HCT116 (cell line): Measurements from ENCODE around the gene SMIM14. TPM values are rescaled to one million over a fixed set of nuclear protein-coding genes. Genes with fewer than 3 reads are reported as not detected.
"Not testable (repeated sequence)": the region's sequence is repeated elsewhere in the genome, so short reads cannot be mapped to it uniquely, and the experiment has no call there.

ENCODE experiments used
- ATAC-seq: fragments of 200-7000 bp; cut with Tn5 transposase; 2 replicates; pipeline ENCODE4 v1.9.1; 2020; ENCODE audit warnings: mild to moderate bottlenecking, moderate library complexity
- BruUV-seq: library from RNA; stranded (reverse); fragments of 400-500 nt; replicated peaks from 2 replicates; lab custom pipeline; 2021; lab: Mats Ljungman, UMichigan
- CTCF ChIA-PET: fragments of 300-600 bp; sonication (Branson Sonifier 250); formaldehyde crosslinking; loops from one replicate; lab custom pipeline; 2021; ENCODE audit warnings: antibody characterized with exemption; lab: Charles Lee
- POLR2A ChIA-PET: fragments of 300-600, 350-600 bp; sonication (Branson Sonifier 250); formaldehyde crosslinking; loops from one replicate; lab custom pipeline; 2021; ENCODE audit warnings: antibody characterized with exemption; lab: Charles Lee
- RAD21 ChIA-PET, 2 experiments: fragments of 300-600 bp; sonication (Branson Sonifier 250); formaldehyde crosslinking; loops; one replicate each; lab custom pipeline; 2023; ENCODE audit warnings: low total read pairs in 2 of 2; ENCODE audit not compliant: uncharacterized antibody in 2 of 2, unreplicated experiment in 2 of 2, low non-redundant PET in 1 of 2; lab: Charles Lee
- DNase-seq: peaks from one replicate; pipeline ENCODE4 v3.0.0-alpha.2; 2010; ENCODE audit warnings: low read depth, low spot score
- H2AFZ ChIP-seq: fragments of 200-600 bp; shearing (Covaris generic), sonication (generic); 2 replicates; pipeline ENCODE4 v1.6.1; 2017; ENCODE audit warnings: low read depth, mixed run types, mixed read lengths, antibody characterized with exemption, low read length; ENCODE audit not compliant: poor library complexity, severe bottlenecking
- H3K27ac ChIP-seq: 2 replicates; pipeline ENCODE4 v1.5.1; 2012; ENCODE audit warnings: low read depth, low read length
- H3K27me3 ChIP-seq: fragments of 200-600 bp; sonication (generic); 2 replicates; pipeline ENCODE4 v1.6.1; 2016; ENCODE audit warnings: mixed run types, low read length, mixed read lengths; ENCODE audit not compliant: insufficient read depth
- H3K36me3 ChIP-seq, 2 experiments: fragments of 200-500 bp in 1 of 2; fragments of 200-600 bp in 1 of 2; sonication (Bioruptor generic) in 1 of 2; sonication (generic) in 1 of 2; 2 replicates each; pipeline versions ENCODE4 v1.5.1 to v1.6.1; 2014 to 2016; ENCODE audit warnings: low read length in 2 of 2, inconsistent platforms in 1 of 2, mixed read lengths in 1 of 2, mixed run types in 1 of 2; ENCODE audit not compliant: insufficient read depth in 2 of 2, control insufficient read depth in 1 of 2
- H3K4me1 ChIP-seq, 2 experiments: fragments of 200-600 bp in 1 of 2; sonication (generic) in 1 of 2; 2 replicates each; pipeline versions ENCODE4 v1.5.1 to v1.6.1; 2012 to 2017; ENCODE audit warnings: low read length in 2 of 2, inconsistent platforms in 1 of 2, mild to moderate bottlenecking in 1 of 2, mixed read lengths in 1 of 2, mixed run types in 1 of 2, moderate library complexity in 1 of 2; ENCODE audit not compliant: insufficient read depth in 2 of 2, control insufficient read depth in 1 of 2
- H3K4me2 ChIP-seq: fragments of 200-600 bp; sonication (generic); 2 replicates; pipeline ENCODE4 v1.6.1; 2017; ENCODE audit warnings: mixed run types, low read length, mixed read lengths
- H3K4me3 ChIP-seq, 2 experiments: fragments of 200-600 bp in 1 of 2; sonication (generic) in 1 of 2; replicated peaks in 1 of 2; 2 replicates each; pipeline ENCODE4 v1.5.1; 2011 to 2016; ENCODE audit warnings: low read length in 2 of 2, control low read depth in 1 of 2, low read depth in 1 of 2, mild to moderate bottlenecking in 1 of 2, mixed read lengths in 1 of 2, mixed run types in 1 of 2
- H3K79me2 ChIP-seq: fragments of 200-600 bp; sonication (generic); 2 replicates; pipeline ENCODE4 v1.6.1; 2017; ENCODE audit warnings: mild to moderate bottlenecking, mixed run types, low read length, moderate library complexity, mixed read lengths; ENCODE audit not compliant: insufficient read depth
- H3K9ac ChIP-seq: fragments of 200-600 bp; sonication (generic); 2 replicates; pipeline ENCODE4 v1.6.1; 2016; ENCODE audit warnings: low read length, mixed read lengths
- H3K9me2 ChIP-seq: fragments of 200-600 bp; sonication (generic), shearing (Covaris generic); 2 replicates; pipeline ENCODE4 v1.6.1; 2017; ENCODE audit warnings: mixed run types, mild to moderate bottlenecking, moderate library complexity; ENCODE audit not compliant: insufficient read depth
- H3K9me3 ChIP-seq, 2 experiments: fragments of 200-500 bp in 1 of 2; fragments of 200-600 bp in 1 of 2; sonication (Bioruptor generic) in 1 of 2; sonication (generic) in 1 of 2; 2 replicates each; pipeline ENCODE4 v1.6.1; 2014 to 2017; ENCODE audit warnings: low read length in 2 of 2, mixed read lengths in 2 of 2, inconsistent platforms in 1 of 2, low read depth in 1 of 2, mild to moderate bottlenecking in 1 of 2, mixed run types in 1 of 2, moderate library complexity in 1 of 2; ENCODE audit not compliant: control insufficient read depth in 1 of 2, insufficient read depth in 1 of 2
- H4K20me1 ChIP-seq: fragments of 200-600 bp; sonication (generic), shearing (Covaris generic); 2 replicates; pipeline ENCODE4 v1.6.1; 2017; ENCODE audit warnings: mixed run types, mild to moderate bottlenecking, moderate library complexity; ENCODE audit not compliant: insufficient read depth
- CEBPB ChIP-seq: IDR thresholded peaks from 2 replicates; pipeline ENCODE4 v1.6.1; 2012; ENCODE audit warnings: low read depth
- ELF1 ChIP-seq: IDR thresholded peaks from 2 replicates; pipeline ENCODE4 v1.6.1; 2012; ENCODE audit warnings: low read depth, borderline replicate concordance
- EZH2 ChIP-seq: fragments of 200-600 bp; sonication (generic); IDR thresholded peaks from 2 replicates; pipeline ENCODE4 v1.6.1; 2017; ENCODE audit warnings: antibody characterized with exemption, mixed run types
- FOSL1 ChIP-seq: IDR thresholded peaks from 2 replicates; pipeline ENCODE4 v1.6.1; 2012; ENCODE audit warnings: low read depth
- JUND ChIP-seq: IDR thresholded peaks from 2 replicates; pipeline ENCODE4 v1.6.1; 2012
- MAX ChIP-seq: IDR thresholded peaks from 2 replicates; pipeline ENCODE4 v1.6.1; 2012
- POLR2AphosphoS5 ChIP-seq: IDR thresholded peaks from 2 replicates; pipeline ENCODE4 v1.6.1; 2011; ENCODE audit warnings: mild to moderate bottlenecking, low read depth, low read length, moderate library complexity
- SIN3A ChIP-seq: IDR thresholded peaks from 2 replicates; pipeline ENCODE4 v1.6.1; 2012; ENCODE audit warnings: low read depth
- SRF ChIP-seq: IDR thresholded peaks from 2 replicates; pipeline ENCODE4 v1.6.1; 2012; ENCODE audit warnings: low read depth
- YY1 ChIP-seq: IDR thresholded peaks from 2 replicates; pipeline ENCODE4 v1.6.1; 2011; ENCODE audit warnings: low read length, low read depth, moderate library complexity, mild to moderate bottlenecking; ENCODE audit not compliant: insufficient replicate concordance; ENCODE audit errors: extremely low read depth
- ZFX ChIP-seq: fragments of 450-650 bp; IDR thresholded peaks from 2 replicates; pipeline ENCODE4 v1.6.1; 2017
- ZNF274 ChIP-seq: fragments of 200-500 bp; sonication (Bioruptor generic); IDR thresholded peaks from 2 replicates; pipeline ENCODE4 v1.6.1; 2014; ENCODE audit warnings: mild to moderate bottlenecking, low read depth, low read length, inconsistent platforms
- intact Hi-C: fragments of 100-400 bp; cut with micrococcal nuclease; formaldehyde crosslinking; loops from 2 replicates; pipeline ENCODE4 v1.10.0; 2022
- total RNA-seq: library from RNA; stranded (reverse); gene quantifications from one replicate; pipeline ENCODE4 v1.2.1, GENCODE V29; 2021; ENCODE audit not compliant: unreplicated experiment

Gene SMIM14
- total RNA-seq, 1 experiment from 2014 or later, result 21.6 TPM

GRCh38 chr4:39544580-39545315, 93.9 kb downstream of the SMIM14 start:
- CTCF ChIA-PET, result no interaction called here
- Histone ChIP-seq H4K20me1 (no peaks in the 10 kb centered on the region), H2AFZ (no peak overlapping the region), H3K79me2 (no peaks in the 10 kb centered on the region), H3K4me2 (no peak overlapping the region), H3K36me3 (no peaks in the 10 kb centered on the region), H3K9me3 (no peaks in the 10 kb centered on the region), H3K9ac (no peak overlapping the region), H3K9me2 (no peaks in the 10 kb centered on the region), H3K4me1 (no peaks in the 10 kb centered on the region), H3K4me3 (no peak overlapping the region), H3K27ac (no peak overlapping the region), H3K27me3 (no peaks in the 10 kb centered on the region)
- intact Hi-C loops, result no loop called here
- TF ChIP-seq SIN3A (no peak), JUND (no peak), POLR2AphosphoS5 (no peak), ZNF274 (no peak), ELF1 (no peak), CEBPB (no peak), MAX (no peak), ZFX (no peak), YY1 (no peak), SRF (no peak), EZH2 (no peak), FOSL1 (no peak)
- DNase-seq (no peak), ATAC-seq (no peak)
- no TSS peak for BruUV-seq
- RAD21 ChIA-PET, result no interaction called here
- POLR2A ChIA-PET, result no interaction called here

- H3K36me3 ChIP-seq, H3K9me2 ChIP-seq, H3K4me2 ChIP-seq, ATAC-seq, H3K27ac ChIP-seq, H3K4me1 ChIP-seq, intact Hi-C loops, H3K4me3 ChIP-seq, DNase-seq, RAD21 ChIA-PET, POLR2A ChIA-PET, H3K9me3 ChIP-seq, CTCF ChIA-PET, H3K79me2 ChIP-seq, H2AFZ ChIP-seq, H3K27me3 ChIP-seq, H4K20me1 ChIP-seq, BruUV-seq, H3K9ac ChIP-seq: not testable (repeated sequence)
Observed at GRCh38 chr4:39544080-39544479, 94.6 kb downstream of the SMIM14 start.
